ENCODE data around the gene MS4A4A. TPM values are rescaled to one million over a fixed set of nuclear protein-coding genes. Genes with fewer than 3 reads are reported as not detected.

MS4A4A gene
- total and polyA plus RNA-seq, 2 of the 13 experiments (the other 11 are each of a cell fraction or from before 2014, with no cell fraction given): not detected

GRCh38 chr11:60263402-60263801 lies 17.1 kb upstream of the MS4A4A start:
- Histone ChIP-seq H3K79me2 (ENCODE audit: insufficient read depth, low read length) (no peaks in the 10 kb centered on the region), H3K4me3 (replicated peaks in 1 of 3; ENCODE audit: insufficient read depth in 1 of 3, low read depth in 2 of 3, low read length in 3 of 3) (no peak overlapping the region), H3K4me1 (ENCODE audit: insufficient read depth, low read length) (no peaks in the 10 kb centered on the region), H3K9ac (ENCODE audit: insufficient read depth, low read depth, low read length) (no peak overlapping the region), H4K20me1 (ENCODE audit: insufficient read depth, low read length) (no peaks in the 10 kb centered on the region), H3K9me3 (ENCODE audit: low read length) (no peaks in the 10 kb centered on the region), H3K4me2 (ENCODE audit: low read depth, low read length) (no peak overlapping the region), H3K27me3 (ENCODE audit: control insufficient read depth in 1 of 2, insufficient read depth in 2 of 2, low read length in 2 of 2) (peaks cover 0 to 4% of the 10 kb centered on the region in 2 experiments; a peak in 2 of 5 replicates), H3K36me3 (replicated peaks in 1 of 2; ENCODE audit: control insufficient read depth in 1 of 2, insufficient read depth in 2 of 2, low read length in 2 of 2) (no peaks in the 10 kb centered on the region), H2AFZ (ENCODE audit: low read length) (no peak overlapping the region), H3K27ac (ENCODE audit: extremely low read length, insufficient read depth, low read length) (no peak overlapping the region)
- FAIRE-seq (no peak), ATAC-seq (no peak), DNase-seq (ENCODE audit: low spot score) (no peak)
- no TSS peak for BruUV-seq (replicated peaks)
- ChIA-PET POLR2A (no interaction called here), CTCF (ENCODE audit: low intra/inter-chr PET ratio, low total read pairs) (no interaction called here)
- WGBS (ENCODE audit: low lambda C conversion rate): 51% methylated on average over 4 of the region's 4 CpGs
- TF ChIP-seq ZUFSP (CRISPR knock-in tag; IDR thresholded peaks at IDR 0.05; ENCODE audit: borderline replicate concordance) (no peak), POGK (CRISPR knock-in tag; conservative IDR thresholded peaks at IDR 0.05) (no peak), XBP1 (CRISPR knock-in tag; IDR thresholded peaks at IDR 0.05) (no peak)
- in situ Hi-C loops (cut with HindIII; ENCODE audit: extremely low pct_ligation_motif_present, low pct_unique_long_range_greater_than_20kb) (loop anchor here (25.0 kb wide), 1 partner anchor 349 kb away; no protein-coding TSS in a partner anchor), intact Hi-C loops (cut with micrococcal nuclease; ENCODE audit: unreplicated experiment) (no loop called here)

- in situ Hi-C loops (cut with HindIII; ENCODE audit: extremely low pct_ligation_motif_present, low pct_unique_long_range_greater_than_20kb): loop anchor here (25.0 kb wide), 1 partner anchor 348 kb away; no protein-coding TSS in a partner anchor
- no peak overlapping the region for H3K4me3 ChIP-seq (replicated peaks in 1 of 3; ENCODE audit: insufficient read depth in 1 of 3, low read depth in 2 of 3, low read length in 3 of 3)
- no peaks in the 10 kb centered on the region for H3K79me2 ChIP-seq (ENCODE audit: insufficient read depth, low read length)
- 0% methylated on average over 5 of the region's 5 CpGs for WGBS (ENCODE audit: low lambda C conversion rate)
- H3K4me1 ChIP-seq (ENCODE audit: insufficient read depth, low read length): no peaks in the 10 kb centered on the region
- no peaks in the 10 kb centered on the region for H4K20me1 ChIP-seq (ENCODE audit: insufficient read depth, low read length)
- no TSS peak for BruUV-seq (replicated peaks)
- no peaks in the 10 kb centered on the region for H3K9me3 ChIP-seq (ENCODE audit: low read length)
- no peak overlapping the region for H3K27ac ChIP-seq (ENCODE audit: extremely low read length, insufficient read depth, low read length)
- ATAC-seq (no peak), FAIRE-seq (no peak), DNase-seq (ENCODE audit: low spot score) (no peak)
- no peak overlapping the region for H3K4me2 ChIP-seq (ENCODE audit: low read depth, low read length)
- intact Hi-C loops (cut with micrococcal nuclease; ENCODE audit: unreplicated experiment): loop anchor here (1.0 to 5.0 kb wide), 4 partner anchors 70 to 354 kb away; no protein-coding TSS in a partner anchor
- ChIA-PET CTCF (ENCODE audit: low intra/inter-chr PET ratio, low total read pairs) (no interaction called here), POLR2A (no interaction called here)
- H3K36me3 ChIP-seq (replicated peaks in 1 of 2; ENCODE audit: control insufficient read depth in 1 of 2, insufficient read depth in 2 of 2, low read length in 2 of 2): no peaks in the 10 kb centered on the region
- no peak overlapping the region for H3K9ac ChIP-seq (ENCODE audit: insufficient read depth, low read depth, low read length)
- peaks cover 0 to 4% of the 10 kb centered on the region in 2 experiments; a peak in 2 of 5 replicates for H3K27me3 ChIP-seq (ENCODE audit: control insufficient read depth in 1 of 2, insufficient read depth in 2 of 2, low read length in 2 of 2)
- H2AFZ ChIP-seq (ENCODE audit: low read length): no peak overlapping the region
- TF ChIP-seq ARID5B (CRISPR knock-in tag; IDR thresholded peaks at IDR 0.05): no peak
- TF ChIP-seq HES4 (CRISPR knock-in tag; IDR thresholded peaks at IDR 0.05; ENCODE audit: borderline replicate concordance): no peak
- TF ChIP-seq PRMT3 (CRISPR knock-in tag; IDR thresholded peaks at IDR 0.05; ENCODE audit: borderline replicate concordance, low read depth): no peak
- TF ChIP-seq EHMT2 (IDR thresholded peaks at IDR 0.05; ENCODE audit: borderline replicate concordance, low read depth, low read length): no peak
- no peak for TF ChIP-seq POLR2AphosphoS5 (IDR thresholded peaks at IDR 0.05; ENCODE audit: low read depth, low read length)
- TF ChIP-seq ZFP90 (CRISPR knock-in tag; IDR thresholded peaks at IDR 0.05; ENCODE audit: borderline replicate concordance): no peak
- no peak for TF ChIP-seq ZNF543 (CRISPR knock-in tag; IDR thresholded peaks at IDR 0.05)
- no peak for TF ChIP-seq RARA (CRISPR knock-in tag; IDR thresholded peaks at IDR 0.05)
Measured at GRCh38 chr11:60264644-60265043, 15.8 kb upstream of the MS4A4A start.

Measured in HepG2 (cell line).